PC-3 (cell line): ENCODE results near the gene UTS2B. TPM values are rescaled to one million over a fixed set of nuclear protein-coding genes. Genes with fewer than 3 reads are reported as not detected.

Source experiments
- ATAC-seq: fragments of 200-7000 bp; cut with Tn5 transposase; 2 replicates; pipeline ENCODE4 v1.9.1; 2020; ENCODE audit warnings: mild to moderate bottlenecking, moderate library complexity
- BruUV-seq: library from RNA; stranded (reverse); fragments of 400-500 nt; replicated peaks from 2 replicates; lab custom pipeline; 2021; lab: Mats Ljungman, UMichigan
- CTCF ChIA-PET: fragments of 300-600 bp; sonication (Branson Sonifier 250); formaldehyde crosslinking; loops from one replicate; lab custom pipeline; 2022; ENCODE audit warnings: antibody characterized with exemption; lab: Charles Lee
- POLR2A ChIA-PET: fragments of 300-600 bp; sonication (Branson Sonifier 250); formaldehyde crosslinking; loops from one replicate; lab custom pipeline; 2022; ENCODE audit warnings: antibody characterized with exemption; ENCODE audit not compliant: unreplicated experiment; lab: Charles Lee
- DNase-seq: peaks from one replicate; pipeline ENCODE4 v3.0.0-alpha.2; 2015
- H2AFZ ChIP-seq: fragments of 300-600 bp; sonication (generic); 2 replicates; pipeline ENCODE4 v1.6.0; 2016; ENCODE audit warnings: antibody characterized with exemption, low read length
- H3F3A ChIP-seq: fragments of 300-600 bp; sonication (generic); one replicate; pipeline ENCODE4 v1.6.0; 2017; ENCODE audit warnings: antibody characterized with exemption, low read length, control low read depth, mild to moderate bottlenecking; ENCODE audit not compliant: unreplicated experiment
- H3K27ac ChIP-seq: fragments of 300-600 bp; sonication (generic); 2 replicates; pipeline ENCODE4 v1.5.1; 2016; ENCODE audit warnings: mild to moderate bottlenecking, low read length
- H3K27me3 ChIP-seq: fragments of 300-600 bp; sonication (generic); 2 replicates; pipeline ENCODE4 v1.6.1; 2016; ENCODE audit warnings: low read length, mixed read lengths
- H3K36me3 ChIP-seq: fragments of 300-600 bp; sonication (generic); 2 replicates; pipeline ENCODE4 v1.6.1; 2016; ENCODE audit warnings: low read depth, mixed run types, low read length, mixed read lengths
- H3K4me1 ChIP-seq: fragments of 300-600 bp; sonication (generic); 2 replicates; pipeline ENCODE4 v1.5.1; 2016; ENCODE audit warnings: low read length; ENCODE audit not compliant: insufficient read depth
- H3K4me2 ChIP-seq: fragments of 300-600 bp; sonication (generic); 2 replicates; pipeline ENCODE4 v1.6.0; 2016; ENCODE audit warnings: low read length
- H3K4me3 ChIP-seq: fragments of 300-600 bp; sonication (generic); 2 replicates; pipeline ENCODE4 v1.5.1; 2016; ENCODE audit warnings: mild to moderate bottlenecking, low read length, mixed read lengths
- H3K79me2 ChIP-seq: fragments of 300-600 bp; sonication (generic); 2 replicates; pipeline ENCODE4 v1.6.1; 2017; ENCODE audit warnings: low read length, mixed read lengths
- H3K9ac ChIP-seq: fragments of 300-600 bp; sonication (generic); 2 replicates; pipeline ENCODE4 v1.6.0; 2016; ENCODE audit warnings: mild to moderate bottlenecking, low read length
- H3K9me2 ChIP-seq: fragments of 300-600 bp; sonication (generic); replicated peaks from 2 replicates; pipeline ENCODE4 v1.6.1; 2016; ENCODE audit warnings: mixed run types, low read length, mixed read lengths
- H3K9me3 ChIP-seq: fragments of 300-600 bp; sonication (generic); 2 replicates; pipeline ENCODE4 v1.6.1; 2016; ENCODE audit warnings: low read length, mixed read lengths
- H4K20me1 ChIP-seq: fragments of 300-600 bp; sonication (generic); 2 replicates; pipeline ENCODE4 v1.6.1; 2016; ENCODE audit warnings: low read length, mixed read lengths
- EZH2 ChIP-seq: fragments of 300-600 bp; sonication (generic); IDR thresholded peaks from one replicate; pipeline ENCODE4 v1.6.1; 2017; ENCODE audit warnings: antibody characterized with exemption, mild to moderate bottlenecking, low read length; ENCODE audit not compliant: unreplicated experiment
- EZH2phosphoT487 ChIP-seq: fragments of 300-600 bp; sonication (generic); IDR thresholded peaks from 2 replicates; pipeline ENCODE4 v1.6.1; 2018; ENCODE audit warnings: mild to moderate bottlenecking, antibody characterized with exemption, low read length, borderline replicate concordance
- intact Hi-C: fragments of 100-400 bp; cut with micrococcal nuclease; formaldehyde crosslinking; loops from 2 replicates; pipeline ENCODE4 v1.9.0; 2023
- total RNA-seq: library from RNA; depleted of rRNA; stranded (reverse); fragments of >200 nt; gene quantifications from 2 replicates; pipeline ENCODE4 v1.2.3, GENCODE V29; 2014
- TF ChIP-seq, protein P1 (sequence below): fragments of 300-600 bp; sonication (generic); conservative IDR thresholded peaks from 2 replicates; pipeline ENCODE4 v1.5.1; 2017; ENCODE audit warnings: antibody characterized with exemption, low read depth, mild to moderate bottlenecking, low read length

The UTS2B gene
- total RNA-seq, 1 experiment from 2014 or later: not detected

DNA sequence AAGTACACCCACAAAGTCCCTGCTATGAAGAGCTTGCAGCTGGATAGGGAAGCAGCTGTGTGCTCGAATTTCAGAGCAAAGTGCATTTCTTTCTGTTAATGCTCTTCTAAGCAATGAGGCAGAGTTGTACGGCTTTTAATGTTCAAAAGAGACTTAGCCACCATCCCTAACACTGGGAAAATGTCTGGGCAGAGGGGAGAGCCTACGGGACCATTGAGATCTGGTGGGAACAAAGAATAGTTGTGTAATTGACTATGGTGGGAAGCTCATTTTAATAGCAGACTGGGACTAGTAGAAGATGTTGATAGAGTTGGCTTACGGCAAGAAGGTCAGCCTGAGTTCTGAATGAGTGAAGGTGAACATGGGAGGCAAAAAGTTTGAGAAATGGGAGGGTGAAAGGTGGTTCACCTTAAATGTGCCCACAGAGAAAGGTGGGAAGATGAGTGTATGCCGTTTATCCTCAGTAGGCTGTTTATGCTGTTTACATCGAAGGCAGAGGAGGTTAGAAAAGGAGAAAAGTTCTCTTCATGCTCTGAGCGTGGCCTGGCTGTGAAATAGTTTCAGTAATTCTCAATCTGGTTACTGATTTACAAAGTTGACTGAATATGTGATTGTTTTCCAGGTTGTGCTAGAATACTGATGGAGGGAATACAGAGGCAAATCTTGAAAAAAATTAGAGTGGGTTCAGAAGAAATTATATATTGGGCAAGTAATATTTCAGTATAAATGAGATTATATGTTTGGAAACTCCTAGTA lies 22.9 kb upstream of the UTS2B start:
- H3K4me3 ChIP-seq: no peak overlapping the region
- intact Hi-C loops: loop anchor here (5.0 kb wide), 1 partner anchor 34 kb away; no protein-coding TSS in a partner anchor

DNA sequence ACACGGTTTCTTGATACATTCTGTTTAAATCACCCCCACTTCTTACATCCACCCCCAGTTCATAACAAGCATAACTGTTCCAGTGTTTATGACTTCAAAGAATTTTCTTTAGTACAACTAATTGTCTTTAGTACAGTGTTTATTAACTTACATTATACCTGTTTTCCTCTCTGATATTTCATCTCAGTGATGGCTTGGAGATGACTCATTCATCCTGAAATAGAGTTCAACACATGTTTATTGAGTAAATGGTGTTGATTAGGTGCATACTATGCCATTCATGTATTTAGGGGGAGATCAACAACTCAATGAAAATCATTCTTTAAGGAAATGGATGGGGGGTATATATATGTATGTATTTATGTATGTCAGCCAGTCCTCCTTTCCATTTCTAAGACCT lies 21.7 kb upstream of the UTS2B start:
- Histone ChIP-seq H3K9ac (no peak overlapping the region), H3K4me3 (no peak overlapping the region), H2AFZ (no peak overlapping the region), H3K36me3 (no peaks in the 10 kb centered on the region), H3F3A (no peaks in the 10 kb centered on the region), H3K9me2 (no peaks in the 10 kb centered on the region), H3K4me2 (peak overlapping the region; percentile 44), H3K27me3 (no peaks in the 10 kb centered on the region), H3K4me1 (peaks cover 68% of the 10 kb centered on the region), H3K9me3 (no peaks in the 10 kb centered on the region), H3K79me2 (peaks cover 97% of the 10 kb centered on the region), H4K20me1 (peaks cover 22% of the 10 kb centered on the region), H3K27ac (peak overlapping the region; percentile 54)
- TF ChIP-seq, protein P1, sequence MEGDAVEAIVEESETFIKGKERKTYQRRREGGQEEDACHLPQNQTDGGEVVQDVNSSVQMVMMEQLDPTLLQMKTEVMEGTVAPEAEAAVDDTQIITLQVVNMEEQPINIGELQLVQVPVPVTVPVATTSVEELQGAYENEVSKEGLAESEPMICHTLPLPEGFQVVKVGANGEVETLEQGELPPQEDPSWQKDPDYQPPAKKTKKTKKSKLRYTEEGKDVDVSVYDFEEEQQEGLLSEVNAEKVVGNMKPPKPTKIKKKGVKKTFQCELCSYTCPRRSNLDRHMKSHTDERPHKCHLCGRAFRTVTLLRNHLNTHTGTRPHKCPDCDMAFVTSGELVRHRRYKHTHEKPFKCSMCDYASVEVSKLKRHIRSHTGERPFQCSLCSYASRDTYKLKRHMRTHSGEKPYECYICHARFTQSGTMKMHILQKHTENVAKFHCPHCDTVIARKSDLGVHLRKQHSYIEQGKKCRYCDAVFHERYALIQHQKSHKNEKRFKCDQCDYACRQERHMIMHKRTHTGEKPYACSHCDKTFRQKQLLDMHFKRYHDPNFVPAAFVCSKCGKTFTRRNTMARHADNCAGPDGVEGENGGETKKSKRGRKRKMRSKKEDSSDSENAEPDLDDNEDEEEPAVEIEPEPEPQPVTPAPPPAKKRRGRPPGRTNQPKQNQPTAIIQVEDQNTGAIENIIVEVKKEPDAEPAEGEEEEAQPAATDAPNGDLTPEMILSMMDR: no peak
- no peak for TF ChIP-seq EZH2
- ATAC-seq (peak; percentile 10), DNase-seq (no peak)
- ChIA-PET POLR2A (no interaction called here), CTCF (no interaction called here)
- intact Hi-C loops: loop anchor here (5.0 kb wide), 1 partner anchor 35 kb away; no protein-coding TSS in a partner anchor
- BruUV-seq: no TSS peak

More for the DNA sequence above, 22.9 kb upstream of the UTS2B start:
- TF ChIP-seq EZH2phosphoT487 (no peak), EZH2 (no peak)
- TF ChIP-seq, protein P1: no peak
- no peak for DNase-seq
- H3K9me3 ChIP-seq: no peaks in the 10 kb centered on the region
- peak overlapping the region; percentile 54 for H3K27ac ChIP-seq
- H3K36me3 ChIP-seq: peaks cover 6% of the 10 kb centered on the region; the same call in 1 of the 2 replicates
- ATAC-seq: no peak
- H3F3A ChIP-seq: no peaks in the 10 kb centered on the region
- no peaks in the 10 kb centered on the region for H3K9me2 ChIP-seq
- no peak overlapping the region for H2AFZ ChIP-seq
- CTCF ChIA-PET: no interaction called here
- peaks cover 95% of the 10 kb centered on the region for H3K79me2 ChIP-seq
- H3K4me2 ChIP-seq: peak overlapping the region; percentile 44
- no peak overlapping the region for H3K9ac ChIP-seq
- BruUV-seq: no TSS peak
- H4K20me1 ChIP-seq: peaks cover 22% of the 10 kb centered on the region
- peaks cover 69% of the 10 kb centered on the region for H3K4me1 ChIP-seq
- no peaks in the 10 kb centered on the region for H3K27me3 ChIP-seq
- POLR2A ChIA-PET: no interaction called here
